GM21447 (cell line): Measurements from ENCODE around the gene COL4A3.
"Not testable (repeated sequence)": the region's sequence is repeated elsewhere in the genome, so short reads cannot be mapped to it uniquely, and the experiment has no call there.

Source experiments
- ATAC-seq: cut with Tn5 transposase; IDR thresholded peaks from one replicate; pipeline ENCODE4 v1.9.1; 2021; ENCODE audit not compliant: unreplicated experiment

COL4A3 gene

DNA sequence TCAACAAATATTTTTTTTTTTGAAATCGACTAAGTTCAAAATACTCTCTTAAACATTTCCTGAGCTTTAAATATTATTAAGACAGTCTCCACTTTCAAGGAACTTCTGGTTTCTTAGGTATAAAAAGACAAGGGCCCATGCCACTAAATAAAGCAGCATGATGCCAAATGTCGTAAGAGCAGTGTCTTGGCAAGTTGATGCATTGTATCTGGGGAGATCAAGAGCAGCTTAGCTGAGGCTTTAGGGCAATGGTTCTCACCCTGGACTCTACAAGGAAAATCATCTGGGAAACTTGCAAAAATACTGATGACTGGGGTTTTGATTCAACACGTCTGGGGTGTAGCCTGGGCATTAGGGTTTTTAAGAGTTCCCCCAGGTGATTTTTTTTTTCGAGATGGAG is 41.3 kb downstream of the COL4A3 start:
- ATAC-seq, result no peak

DNA sequence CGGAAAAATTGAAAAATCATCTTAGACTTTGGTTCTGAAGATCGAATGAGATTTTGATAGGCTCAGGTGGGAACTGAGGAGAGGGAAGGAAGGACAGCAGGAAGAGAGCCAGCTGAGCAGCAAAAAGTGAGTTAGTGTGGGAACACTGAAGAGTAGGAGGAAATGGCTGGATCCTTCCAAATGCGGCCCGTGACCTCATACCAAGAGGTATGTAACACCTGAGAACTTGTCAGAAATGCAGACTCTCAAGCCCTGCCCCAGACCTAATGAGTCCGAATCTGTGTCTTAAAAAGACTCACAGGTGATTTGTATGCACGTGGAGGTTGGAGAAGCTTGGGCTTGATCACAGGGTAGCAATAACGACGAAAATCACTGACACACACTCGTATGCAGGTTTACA is 42.0 kb downstream of the COL4A3 start:
- ATAC-seq, result no peak

DNA sequence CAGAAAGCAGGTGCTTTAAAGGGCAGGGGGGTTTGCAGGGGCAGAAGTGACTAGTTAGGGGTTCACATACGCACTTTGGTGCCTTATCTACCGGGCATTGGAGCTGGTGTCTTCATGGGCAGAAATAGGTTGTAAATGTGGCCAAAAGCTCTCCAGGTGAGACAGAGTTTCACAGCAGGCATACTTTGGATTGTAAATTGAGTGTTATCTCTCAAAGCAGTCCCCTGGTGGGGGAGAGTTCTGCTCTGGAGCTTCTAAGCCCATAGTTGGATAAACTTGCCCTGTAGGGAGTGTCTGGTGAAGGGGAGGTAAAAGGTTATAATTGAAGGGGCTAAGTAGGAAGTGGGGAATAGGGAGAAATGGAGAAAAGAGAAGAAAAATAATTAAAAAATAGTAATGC is 43.1 kb downstream of the COL4A3 start:
- ATAC-seq, result no peak

DNA sequence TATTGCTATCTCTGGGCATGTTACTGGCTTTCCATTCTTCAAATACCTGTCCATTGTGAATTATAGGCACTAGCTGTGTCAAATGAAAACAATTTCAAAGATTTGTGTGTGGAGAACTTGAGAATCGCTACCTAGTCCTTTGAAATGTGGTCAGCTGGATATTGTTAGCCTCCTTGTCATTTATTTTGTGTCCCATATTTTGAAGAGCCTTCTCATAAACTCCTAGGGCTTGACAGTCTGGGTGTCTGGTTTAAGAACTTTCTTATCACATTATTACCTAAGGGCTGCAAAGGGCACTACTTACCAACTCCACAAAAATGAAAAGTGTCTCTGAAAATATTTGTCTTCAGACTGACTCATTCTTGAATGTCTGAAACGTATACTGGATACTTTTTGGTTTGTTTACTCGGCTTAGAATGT is 50.2 kb downstream of the COL4A3 start:
- no peak for ATAC-seq

DNA sequence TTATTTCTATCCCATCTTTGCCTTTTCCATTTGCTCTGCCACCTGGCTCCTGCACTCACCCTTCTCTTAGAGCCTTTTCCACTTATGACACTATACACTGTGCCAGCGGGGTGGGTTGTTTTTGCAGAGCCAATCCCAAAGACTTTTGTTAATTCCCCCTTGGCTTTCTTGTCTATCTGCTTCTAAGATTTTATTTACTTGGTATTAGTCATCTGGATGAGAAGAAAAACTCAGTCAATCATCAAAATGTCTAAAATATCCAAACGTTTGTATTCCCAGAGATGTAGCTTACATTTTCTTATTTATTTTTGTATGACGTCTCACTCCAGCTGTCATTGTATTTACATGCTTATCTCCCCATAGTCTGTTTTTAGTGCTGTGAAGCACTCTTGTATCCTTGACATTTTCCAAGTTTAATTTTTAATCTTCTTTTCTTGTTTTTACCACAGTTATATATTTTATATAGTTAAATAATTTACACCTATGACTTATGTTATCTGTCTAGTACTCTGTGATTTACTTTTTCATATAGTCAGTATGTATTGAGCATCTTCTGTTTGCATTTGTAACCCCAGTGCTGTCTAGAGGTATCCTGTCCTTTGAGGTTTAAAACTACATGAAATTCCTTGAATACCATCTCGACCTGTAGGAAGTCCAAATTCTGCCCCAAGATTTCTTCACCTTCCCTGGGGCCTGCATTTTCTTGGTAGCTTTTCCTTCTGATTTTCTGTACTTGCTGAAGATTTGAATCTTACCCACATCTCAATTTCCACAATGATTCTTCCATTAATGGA is 55.1 kb downstream of the COL4A3 start:
- no peak for ATAC-seq

DNA sequence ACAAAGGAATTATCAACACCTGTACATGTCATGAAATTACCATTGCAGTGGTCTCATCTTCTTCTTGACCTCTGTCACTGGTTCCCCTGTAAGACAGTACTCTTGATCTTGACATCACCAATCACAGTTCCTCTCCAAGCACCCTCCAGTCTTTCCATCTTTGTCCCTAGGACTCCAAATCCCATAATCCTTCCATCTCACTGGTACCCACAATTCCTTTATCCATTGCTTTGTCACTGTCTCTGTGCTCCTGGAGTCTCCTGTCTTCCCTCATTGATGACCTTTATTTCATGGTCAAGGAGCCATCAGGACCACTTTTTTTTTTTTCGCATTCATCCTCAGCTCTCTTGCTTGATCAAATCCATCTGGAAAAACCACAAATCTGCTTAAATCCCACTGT is 56.7 kb downstream of the COL4A3 start:
- ATAC-seq, result no peak

DNA sequence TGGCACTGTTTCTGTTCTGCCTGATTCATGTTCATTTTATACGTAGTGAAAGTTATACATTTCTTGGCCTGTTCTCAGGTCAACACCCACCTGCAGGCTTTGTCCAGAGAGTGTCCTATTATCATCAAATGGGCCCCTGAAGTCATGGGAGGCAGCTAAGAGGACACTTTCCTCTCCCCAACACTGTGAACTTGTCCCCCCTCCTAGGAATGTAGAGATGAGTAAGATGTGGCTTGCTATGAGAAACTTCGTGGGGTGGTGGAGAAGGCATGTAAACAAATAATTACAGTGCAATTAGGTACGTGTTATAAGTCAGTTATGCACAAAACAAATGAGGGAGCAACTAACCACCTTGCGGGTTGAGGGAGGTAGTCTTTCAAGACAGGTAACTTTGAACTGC is 57.9 kb downstream of the COL4A3 start:
- ATAC-seq, result no peak

DNA sequence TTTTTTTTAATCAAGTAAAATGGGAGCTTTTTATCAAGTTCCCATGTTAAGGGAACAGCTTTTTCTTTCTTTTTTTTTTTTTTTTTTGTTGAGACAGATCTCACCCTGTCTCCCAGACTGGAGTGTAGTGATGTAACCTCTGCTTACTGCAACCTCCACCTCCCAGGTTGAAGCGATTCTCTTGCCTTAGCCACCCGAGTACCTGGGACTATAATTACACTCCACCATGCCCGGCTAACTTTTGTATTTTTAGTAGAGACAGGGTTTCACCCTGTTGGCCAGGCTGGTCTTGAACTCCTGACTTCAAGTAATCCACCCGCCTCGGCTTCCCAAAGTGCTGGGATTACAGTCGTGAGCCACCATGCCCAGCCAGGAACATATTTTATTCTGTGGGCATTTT is 61.2 kb downstream of the COL4A3 start:
- not testable (repeated sequence) for ATAC-seq

DNA sequence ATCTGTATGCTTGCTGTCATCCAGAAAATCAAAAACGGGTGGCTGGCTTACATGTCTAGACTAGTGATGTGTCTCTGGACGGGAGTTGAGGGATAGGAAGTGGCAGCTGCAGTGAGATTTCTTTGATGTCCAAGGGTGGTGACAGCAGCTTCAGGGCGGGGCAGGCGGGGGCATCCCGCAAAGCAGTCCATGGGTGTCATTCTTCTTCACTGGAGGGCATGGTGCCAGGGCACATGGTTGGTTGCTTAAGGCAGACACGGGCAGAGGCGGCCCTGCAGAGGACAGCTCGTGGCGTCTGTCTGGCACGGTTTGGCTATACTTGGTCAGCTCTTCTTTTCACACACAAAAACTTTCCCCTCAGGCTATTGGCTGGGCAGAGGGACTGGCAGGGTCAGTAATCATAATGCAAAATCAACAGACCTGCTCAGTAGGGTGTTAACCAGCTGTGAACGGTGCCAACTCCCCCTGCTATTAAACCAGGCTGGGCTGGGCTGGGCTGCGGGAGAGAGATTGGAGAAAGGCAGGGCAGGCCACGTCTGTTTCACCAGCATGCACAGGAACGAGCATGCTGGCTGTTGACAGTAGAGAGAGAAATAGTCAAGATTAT is 63.7 kb downstream of the COL4A3 start:
- ATAC-seq, result no peak

DNA sequence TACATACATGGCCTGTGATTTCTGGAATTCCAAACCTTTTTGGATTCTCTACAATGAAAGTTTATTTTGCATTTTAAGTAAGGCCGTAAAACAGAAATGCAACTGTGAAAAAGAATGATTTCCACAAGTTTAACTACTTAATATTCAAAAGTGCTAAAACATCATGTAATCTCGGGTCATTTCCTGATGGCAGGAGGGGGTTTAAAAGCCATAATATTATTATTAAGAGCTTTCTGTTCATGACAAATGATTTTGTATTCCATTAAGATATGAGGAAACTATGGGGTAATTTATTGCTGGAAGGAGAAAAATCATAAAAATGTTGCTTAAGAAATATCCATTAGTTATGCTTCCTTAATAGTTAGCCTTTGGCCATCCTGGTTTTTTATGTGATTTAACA is 65.7 kb downstream of the COL4A3 start:
- no peak for ATAC-seq

DNA sequence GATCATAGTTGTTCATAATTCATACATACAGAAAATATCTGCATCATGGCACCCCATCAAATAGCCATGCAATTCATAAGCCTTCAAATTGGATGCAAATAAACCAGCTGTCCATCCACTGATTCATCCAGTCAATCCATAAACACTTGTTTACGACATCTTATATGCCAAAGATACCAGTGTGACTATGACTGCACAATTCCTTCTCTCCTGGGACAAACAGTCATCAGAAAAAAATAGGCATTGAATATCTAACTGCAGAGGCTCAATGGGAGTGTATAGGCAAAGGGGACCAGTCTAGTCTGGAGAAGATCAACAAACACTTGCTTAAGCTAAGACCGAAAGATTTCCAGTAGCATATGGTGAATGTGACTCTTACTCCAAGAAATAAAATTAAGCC is 70.0 kb downstream of the COL4A3 start:
- ATAC-seq, result no peak

DNA sequence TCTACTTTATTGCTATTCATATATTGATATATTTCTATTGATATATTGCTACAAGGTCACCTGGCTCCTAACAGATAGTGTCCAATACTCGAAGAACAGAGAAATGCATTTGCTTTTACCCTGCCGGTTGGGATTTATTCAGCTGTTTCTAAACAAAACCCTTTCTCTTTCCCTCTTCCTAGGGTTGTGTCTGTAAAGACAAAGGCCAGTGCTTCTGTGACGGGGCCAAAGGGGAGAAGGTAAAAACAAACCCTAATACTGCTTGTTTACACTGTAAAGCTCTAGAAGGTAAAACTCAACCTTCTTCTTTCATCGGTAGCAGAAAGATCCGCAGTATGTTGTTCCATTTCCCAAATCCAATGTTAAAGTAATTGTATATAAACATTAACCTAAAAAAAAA is 73.4 kb downstream of the COL4A3 start:
- no peak for ATAC-seq

DNA sequence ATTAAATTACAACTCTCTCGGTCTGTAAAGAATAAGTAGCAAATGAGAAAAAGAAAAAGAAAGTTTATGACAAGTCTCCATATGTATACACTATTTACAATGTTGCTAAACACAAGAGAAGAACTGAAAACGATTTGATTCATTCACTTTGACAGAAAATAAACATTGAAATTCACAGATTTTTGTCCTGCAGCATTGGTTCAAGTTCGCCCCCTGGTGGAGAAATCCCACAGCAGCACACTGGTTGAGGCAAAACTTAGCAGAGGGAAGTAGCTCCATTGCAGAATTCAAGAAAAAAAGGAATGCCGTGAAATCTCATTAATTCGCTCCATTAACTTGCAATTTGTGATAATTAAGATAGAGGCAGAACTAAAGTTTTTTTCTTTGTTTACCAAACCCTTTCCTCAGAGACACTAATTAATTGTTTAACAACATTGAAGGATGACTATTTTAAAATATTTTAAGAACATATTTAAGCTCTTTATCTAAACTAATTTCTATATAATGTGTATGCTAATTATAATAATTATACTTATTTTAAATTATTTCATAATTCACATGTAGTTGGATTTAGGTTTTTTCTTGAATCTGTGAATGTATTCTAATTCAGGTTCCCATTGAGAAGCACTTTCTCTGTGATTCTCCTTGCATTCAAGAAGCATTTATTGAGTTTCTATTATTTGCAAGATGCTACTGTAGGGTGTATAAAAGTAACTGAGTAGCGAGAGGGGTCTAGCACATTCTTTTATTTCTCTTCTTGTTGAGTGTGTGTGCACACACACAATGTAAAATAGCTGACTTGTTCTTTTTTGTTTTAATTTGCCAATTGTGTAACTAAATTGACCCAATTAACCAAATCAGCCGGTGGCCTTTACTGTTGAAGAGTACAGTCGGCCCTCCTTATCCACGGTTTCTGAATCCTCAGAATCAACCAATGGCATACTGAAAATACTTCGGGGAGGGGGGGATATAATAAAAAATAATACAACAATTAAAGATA is 74.1 kb downstream of the COL4A3 start:
- no peak for ATAC-seq

DNA sequence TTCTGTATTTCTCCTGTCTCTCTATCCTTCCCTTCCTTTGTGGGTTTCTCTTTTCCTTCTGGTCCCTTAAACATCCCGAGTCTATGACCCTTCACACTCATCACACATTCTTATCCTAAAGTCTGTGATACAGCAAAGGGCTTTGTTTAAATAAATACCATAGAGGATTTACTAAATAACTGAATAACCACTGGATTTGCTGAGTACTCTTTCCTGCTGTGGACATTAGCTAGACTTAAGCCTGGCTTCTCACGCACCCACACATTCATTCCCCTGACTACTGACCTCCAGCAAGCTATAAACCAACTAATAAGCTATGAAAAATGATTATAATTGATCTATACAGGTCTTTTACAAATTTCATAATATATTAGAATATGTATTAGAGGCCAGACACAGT is 76.6 kb downstream of the COL4A3 start:
- ATAC-seq, result no peak

DNA sequence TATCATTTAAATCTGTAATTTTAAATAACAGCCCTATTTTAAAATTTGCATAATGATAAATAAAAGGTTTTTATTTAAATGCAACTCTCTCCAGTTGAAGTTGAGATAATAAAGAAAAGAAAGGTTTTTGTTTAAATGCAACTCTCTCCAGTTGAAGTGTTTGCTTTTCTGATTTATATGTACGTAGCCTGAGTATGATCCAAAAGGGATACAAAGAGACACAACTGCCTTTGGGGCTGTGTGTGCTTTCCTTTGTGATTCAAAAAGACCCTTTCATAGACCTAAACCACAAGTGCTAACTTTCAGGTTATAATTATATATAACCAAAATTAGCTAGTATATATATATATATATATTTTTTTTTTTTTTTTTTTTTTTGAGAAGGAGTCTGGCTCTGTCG is 84.5 kb downstream of the COL4A3 start:
- no peak for ATAC-seq

DNA sequence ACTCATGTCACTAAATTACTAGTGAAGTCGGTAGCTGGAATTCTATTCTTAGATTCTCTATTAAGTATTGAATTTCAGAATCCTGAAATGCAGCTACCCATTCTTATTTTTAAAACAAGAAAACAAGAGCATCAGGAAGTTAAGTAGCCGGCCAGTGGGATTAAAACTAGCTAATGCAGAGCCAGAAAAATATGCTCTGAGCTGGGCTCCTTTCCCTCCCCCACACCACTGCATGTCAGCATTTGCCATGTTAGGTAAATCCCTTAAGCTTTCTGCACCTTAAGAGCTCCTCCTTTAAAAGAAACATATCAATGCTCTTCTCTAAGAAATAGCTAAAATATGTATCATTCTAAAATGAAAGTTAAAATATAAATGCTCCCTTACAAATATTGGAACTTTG is 88.4 kb downstream of the COL4A3 start:
- ATAC-seq, result no peak

DNA sequence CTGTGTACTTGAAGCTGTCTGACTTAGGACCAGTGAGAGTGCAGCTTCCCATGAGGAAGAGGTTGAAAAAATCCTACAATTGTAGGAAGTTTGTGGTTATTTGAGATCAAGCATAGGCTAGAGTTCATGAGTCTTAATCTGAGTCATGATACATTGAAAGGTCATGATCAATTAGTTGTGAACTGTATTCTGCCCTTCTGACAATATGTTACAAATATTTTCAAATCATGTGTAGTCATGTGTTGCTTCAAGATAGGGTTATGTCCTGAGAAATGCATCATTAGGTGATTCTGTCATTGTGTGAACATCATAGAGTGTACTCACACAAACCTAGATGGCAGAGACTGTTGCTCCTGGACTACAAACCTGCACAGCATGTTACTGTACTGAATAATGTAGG is 92.2 kb downstream of the COL4A3 start:
- ATAC-seq, result no peak

DNA sequence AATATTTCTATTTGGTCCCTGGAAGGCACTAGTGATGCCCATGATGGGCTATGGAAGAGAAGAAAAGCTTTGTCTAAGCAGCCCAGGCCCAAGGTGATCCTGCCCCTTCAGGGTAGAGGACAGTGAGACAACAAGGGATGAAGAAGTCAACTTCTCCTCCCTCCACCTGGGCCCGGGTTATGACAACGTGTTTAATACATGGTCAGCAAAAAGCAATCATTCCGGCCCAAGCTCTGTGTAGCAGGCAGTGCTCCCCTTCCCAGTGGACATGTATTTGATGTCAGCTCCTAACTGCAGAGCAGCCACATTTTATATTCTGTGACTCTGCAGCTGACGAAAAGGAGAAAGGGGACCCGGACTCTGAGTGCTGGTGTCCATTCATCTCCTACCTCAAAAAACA is 93.4 kb downstream of the COL4A3 start:
- no peak for ATAC-seq

DNA sequence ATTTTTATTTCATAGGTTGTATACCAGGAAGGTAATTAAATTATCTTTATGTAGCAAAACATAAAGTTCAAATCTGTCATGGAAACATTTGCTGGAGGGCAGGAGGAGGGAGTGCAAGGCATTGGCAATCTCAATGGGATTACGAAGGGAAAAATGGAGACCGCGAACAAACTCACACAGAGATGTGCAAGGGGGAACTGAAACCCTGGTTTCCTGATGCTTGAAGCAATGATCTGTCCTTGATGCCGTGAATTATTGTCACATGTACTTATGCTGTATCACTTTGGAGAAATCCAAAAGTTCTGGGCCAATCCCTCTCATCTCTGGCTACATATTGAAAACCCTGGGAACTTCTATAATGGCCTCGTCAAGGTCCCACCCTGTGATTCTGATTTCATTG is 95.6 kb downstream of the COL4A3 start:
- no peak for ATAC-seq

DNA sequence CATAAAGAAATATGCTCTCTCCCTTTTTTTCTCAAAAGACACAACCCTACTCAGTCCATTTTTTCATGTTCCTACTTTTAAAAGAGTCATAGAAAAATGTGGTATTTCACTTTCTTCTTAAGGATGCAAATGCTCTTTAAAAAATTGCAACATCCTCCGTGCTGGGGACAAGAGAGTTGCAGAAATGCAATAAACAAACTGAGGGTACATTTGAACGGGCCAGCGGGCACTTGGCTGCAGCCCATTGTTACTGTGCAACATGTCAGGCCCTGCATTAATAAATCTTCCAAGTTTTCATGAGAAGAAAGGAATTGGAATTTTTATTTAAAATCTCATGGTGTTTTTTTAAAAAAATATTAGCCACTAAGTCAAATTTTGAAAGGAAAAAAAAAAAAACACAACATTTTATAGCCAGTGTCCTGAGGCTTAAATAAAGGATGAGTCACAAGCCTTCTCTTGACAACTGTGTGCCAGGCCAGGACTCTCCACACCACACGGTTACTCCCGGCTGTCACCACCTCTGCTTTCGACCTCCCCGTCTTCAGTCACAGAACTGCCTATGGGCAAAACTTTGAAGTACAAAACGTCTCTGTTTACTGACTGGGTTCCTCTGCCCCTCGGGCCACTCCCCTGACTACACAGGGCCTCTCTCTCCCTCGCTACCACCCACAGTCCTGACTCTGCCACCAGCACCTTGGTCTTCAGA is 103.1 kb downstream of the COL4A3 start:
- ATAC-seq, result no peak

DNA sequence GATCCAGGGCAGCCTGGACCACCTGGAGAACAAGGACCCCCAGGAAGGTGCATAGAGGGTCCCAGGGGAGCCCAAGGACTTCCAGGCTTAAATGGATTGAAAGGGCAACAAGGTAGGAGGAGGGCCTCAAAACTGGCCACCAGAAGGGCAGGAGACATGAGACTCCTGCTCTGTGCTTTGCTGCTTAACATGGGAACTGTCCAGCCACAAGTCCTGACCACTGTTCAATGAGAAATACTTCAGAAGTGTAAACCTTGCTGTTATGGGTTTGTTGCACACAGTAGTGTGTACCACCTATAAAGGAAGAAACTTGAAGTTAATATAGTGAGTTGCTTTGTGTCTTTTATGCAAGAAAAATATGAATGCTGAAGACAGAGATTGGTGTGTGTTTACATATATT is 116.5 kb downstream of the COL4A3 start:
- ATAC-seq, result no peak
